Heart right ventricle (tissue), 16 donors: ENCODE data around the gene GAP43. TPM values are rescaled to one million over a fixed set of nuclear protein-coding genes. Genes with fewer than 3 reads are reported as not detected.

ENCODE experiments used
- ATAC-seq, 8 donors: fragments of 200-7000 bp; cut with Tn5 transposase; one replicate each; pipeline ENCODE4 v1.9.1; 2020; ENCODE audit warnings: mild to moderate bottlenecking in 8 of 8, moderate library complexity in 8 of 8, moderate number of reproducible peaks in 1 of 8
- DNase-seq, 2 donors: peaks; one replicate each; pipeline ENCODE4 v3.0.0-alpha.2; 2020
- H3K27ac ChIP-seq, 10 donors: fragments of 200-600 bp; sonication (generic) in 2 of 10; one replicate each; pipeline versions ENCODE4 v1.5.0 to v1.8.0; 2020 to 2022; ENCODE audit warnings: mild to moderate bottlenecking in 3 of 10
- H3K27me3 ChIP-seq, 7 donors: fragments of 200-600 bp; one replicate each; pipeline ENCODE4 v1.8.0; 2021 to 2022; ENCODE audit warnings: mild to moderate bottlenecking in 2 of 7
- H3K36me3 ChIP-seq, 9 donors: fragments of 200-600 bp; sonication (generic) in 1 of 9; one replicate each; pipeline versions ENCODE4 v1.5.0 to v1.8.0; 2020 to 2022; ENCODE audit warnings: mild to moderate bottlenecking in 2 of 9
- H3K4me1 ChIP-seq, 9 donors: fragments of 200-600 bp; sonication (generic) in 1 of 9; one replicate each; pipeline versions ENCODE4 v1.5.0 to v1.8.0; 2020 to 2022; ENCODE audit warnings: mild to moderate bottlenecking in 4 of 9
- H3K4me3 ChIP-seq, 10 donors: fragments of 200-600 bp; sonication (generic) in 2 of 10; one replicate each; pipeline versions ENCODE4 v1.5.0 to v1.8.0; 2020 to 2022; ENCODE audit warnings: mild to moderate bottlenecking in 7 of 10, moderate library complexity in 2 of 10
- H3K9me3 ChIP-seq, 11 donors: fragments of 200-600 bp in 10 of 11; sonication (generic) in 2 of 11; one replicate each; pipeline versions ENCODE4 v1.5.0 to v1.8.0; 2013 to 2022; ENCODE audit warnings: mild to moderate bottlenecking in 2 of 11, control low read depth in 1 of 11, moderate library complexity in 1 of 11
- WGBS, 2 donors: extraction: QIAGEN DNeasy Blood & Tissue Kit; methylation state at CpG; one replicate each; pipeline ENCODE4 v1.1.7; 2013; ENCODE audit warnings: inconsistent platforms in 1 of 2; 5-methylcytosine and 5-hydroxymethylcytosine counted together
- intact Hi-C, 10 donors: fragments of 100-400 bp; cut with DNase I; formaldehyde crosslinking; loops; one replicate each; pipeline versions ENCODE4 v1.11.1 to v1.14.2; 2022
- polyA plus RNA-seq, 2 donors: library from polyadenylated mRNA; stranded (reverse); fragments of 200-250 nt; gene quantifications; one replicate each; pipeline ENCODE4 v1.2.3, GENCODE V29; 2013
- total RNA-seq, 10 donors: library from RNA; stranded (reverse); fragmentation: NEBNext Ultra II Directional in 3 of 10; extraction: Animal tissue kit (Norgen Biotek cat#: 25700) in 3 of 10; gene quantifications; one replicate each; pipeline versions ENCODE4 v1.2.1 to v1.2.4, GENCODE V29; 2021 to 2023
- TF ChIP-seq, protein P1 (sequence below), 9 donors: fragments of 200-600 bp; sonication (generic) in 2 of 9; IDR thresholded peaks; one replicate each; pipeline versions ENCODE4 v1.5.0 to v1.8.0; 2021 to 2022; ENCODE audit warnings: antibody characterized with exemption in 9 of 9, mild to moderate bottlenecking in 5 of 9, moderate library complexity in 1 of 9
- donor health status: Arrhythmogenic right ventricular cardiomyopathy.
- donor health status: ischemic (EF 13 %, LVEDD 7.1; RV severe dilation, severe dysfunction).
- donor health status: healthy with polysubstance abuse.
- donor health status: DM: no; HTN: yes; CAD: no.
- donor health status: DM: no; HTN: no; CAD: no.
- donor health status: ischemic (EF 25% LVEDD 6.9; RV normal size, moderate dysfunction).
- donor health status: ischemic (EF 25% LVEDD 5.7; RV mildly dilated, moderate dysfunction).
- donor health status: healthy.
- donor health status: DM: yes; HTN: yes; CAD: no.
- donor health status: Ischemic cardiomyopathy.
- donor health status: ischemic (EF 35%, LVEDD 5.7; RV mildly dilated, moderate dysfunction).
- donor health status: nonischemic (EF 11% LVEDD 7.7; RV severe dilation, severe dysfunction).
- donor health status: DM: yes; HTN: yes; CAD: no.
- donor health status: PGD.
- donor health status: ischemic (EF 29% LVEDD 5.4; RV normal size, mild dysfunction).
- donor health status: nonischemic (EF 23%, LVEDD 6.1; RV moderate dilation, normal function).

The GAP43 gene
- total and polyA plus RNA-seq, 12 donors: 0.29 to 2.3 (median 0.83) TPM; not detected in 1

DNA sequence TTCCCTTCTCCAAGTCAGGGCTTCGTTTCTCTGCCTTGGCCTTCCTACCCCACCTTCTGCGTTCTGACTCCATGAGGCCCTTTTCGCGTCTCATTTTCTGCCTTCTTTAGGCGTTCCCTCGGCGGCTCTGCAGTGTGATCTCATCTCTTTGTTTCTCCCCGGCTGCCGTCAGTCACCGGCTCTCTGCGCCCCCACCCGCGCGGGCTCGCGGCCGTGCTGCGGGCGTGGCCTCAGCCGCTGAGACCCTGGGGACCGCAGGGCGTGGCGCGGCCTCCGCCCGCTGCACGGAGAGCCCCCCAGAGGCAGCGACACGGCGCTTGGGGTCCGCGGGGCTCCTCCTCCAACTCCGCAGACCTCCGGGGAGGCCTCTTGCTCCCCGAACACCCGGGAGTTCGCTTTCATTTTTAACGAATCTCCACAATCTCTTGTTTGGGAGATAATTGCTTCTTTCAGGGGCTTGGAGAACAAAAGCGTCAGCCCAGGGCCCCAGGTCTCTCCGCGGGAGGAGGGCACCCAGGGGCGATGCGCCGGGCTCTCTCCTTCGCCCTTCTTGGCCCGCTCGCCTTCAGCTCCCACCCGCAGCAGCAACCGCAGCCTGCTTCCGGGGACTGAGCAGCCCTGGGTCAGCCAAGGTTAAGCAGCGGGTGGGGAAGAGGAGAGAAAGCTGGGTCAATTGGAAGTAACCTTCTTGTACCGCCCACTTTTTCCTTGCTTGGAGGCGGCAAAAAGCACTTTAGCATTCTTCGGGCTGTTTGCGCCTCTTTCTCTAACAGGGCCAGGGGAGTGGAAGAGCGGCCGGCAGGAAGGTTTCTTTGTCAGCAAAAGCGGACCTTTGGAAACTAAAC is 35.2 kb downstream of the GAP43 start:
- H3K9me3 ChIP-seq: no peaks in the 10 kb centered on the region
- peak overlapping the region; percentile 62 to 88 (median 75) for H3K4me3 ChIP-seq
- H3K27me3 ChIP-seq: no peaks in the 10 kb centered on the region
- DNase-seq: peak; percentile 85 to 87
- intact Hi-C loops: loop anchor here in 1 of 10 donors (10.0 kb wide), 1 partner anchor 144 kb away; no protein-coding TSS in a partner anchor
- H3K36me3 ChIP-seq: no peaks in the 10 kb centered on the region
- TF ChIP-seq, protein P1, sequence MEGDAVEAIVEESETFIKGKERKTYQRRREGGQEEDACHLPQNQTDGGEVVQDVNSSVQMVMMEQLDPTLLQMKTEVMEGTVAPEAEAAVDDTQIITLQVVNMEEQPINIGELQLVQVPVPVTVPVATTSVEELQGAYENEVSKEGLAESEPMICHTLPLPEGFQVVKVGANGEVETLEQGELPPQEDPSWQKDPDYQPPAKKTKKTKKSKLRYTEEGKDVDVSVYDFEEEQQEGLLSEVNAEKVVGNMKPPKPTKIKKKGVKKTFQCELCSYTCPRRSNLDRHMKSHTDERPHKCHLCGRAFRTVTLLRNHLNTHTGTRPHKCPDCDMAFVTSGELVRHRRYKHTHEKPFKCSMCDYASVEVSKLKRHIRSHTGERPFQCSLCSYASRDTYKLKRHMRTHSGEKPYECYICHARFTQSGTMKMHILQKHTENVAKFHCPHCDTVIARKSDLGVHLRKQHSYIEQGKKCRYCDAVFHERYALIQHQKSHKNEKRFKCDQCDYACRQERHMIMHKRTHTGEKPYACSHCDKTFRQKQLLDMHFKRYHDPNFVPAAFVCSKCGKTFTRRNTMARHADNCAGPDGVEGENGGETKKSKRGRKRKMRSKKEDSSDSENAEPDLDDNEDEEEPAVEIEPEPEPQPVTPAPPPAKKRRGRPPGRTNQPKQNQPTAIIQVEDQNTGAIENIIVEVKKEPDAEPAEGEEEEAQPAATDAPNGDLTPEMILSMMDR (IDR thresholded peaks at IDR 0.05): no peak
- WGBS, 2 donors: 1% methylated on average over 58 of the region's 58 CpGs
- peak overlapping the region; percentile 92 to 99 (median 97) for H3K27ac ChIP-seq
- ATAC-seq: peak; percentile 95 to 99 (median 96)
- H3K4me1 ChIP-seq: peaks cover 0 to 36% (median 25%) of the 10 kb centered on the region in 9 donors

DNA sequence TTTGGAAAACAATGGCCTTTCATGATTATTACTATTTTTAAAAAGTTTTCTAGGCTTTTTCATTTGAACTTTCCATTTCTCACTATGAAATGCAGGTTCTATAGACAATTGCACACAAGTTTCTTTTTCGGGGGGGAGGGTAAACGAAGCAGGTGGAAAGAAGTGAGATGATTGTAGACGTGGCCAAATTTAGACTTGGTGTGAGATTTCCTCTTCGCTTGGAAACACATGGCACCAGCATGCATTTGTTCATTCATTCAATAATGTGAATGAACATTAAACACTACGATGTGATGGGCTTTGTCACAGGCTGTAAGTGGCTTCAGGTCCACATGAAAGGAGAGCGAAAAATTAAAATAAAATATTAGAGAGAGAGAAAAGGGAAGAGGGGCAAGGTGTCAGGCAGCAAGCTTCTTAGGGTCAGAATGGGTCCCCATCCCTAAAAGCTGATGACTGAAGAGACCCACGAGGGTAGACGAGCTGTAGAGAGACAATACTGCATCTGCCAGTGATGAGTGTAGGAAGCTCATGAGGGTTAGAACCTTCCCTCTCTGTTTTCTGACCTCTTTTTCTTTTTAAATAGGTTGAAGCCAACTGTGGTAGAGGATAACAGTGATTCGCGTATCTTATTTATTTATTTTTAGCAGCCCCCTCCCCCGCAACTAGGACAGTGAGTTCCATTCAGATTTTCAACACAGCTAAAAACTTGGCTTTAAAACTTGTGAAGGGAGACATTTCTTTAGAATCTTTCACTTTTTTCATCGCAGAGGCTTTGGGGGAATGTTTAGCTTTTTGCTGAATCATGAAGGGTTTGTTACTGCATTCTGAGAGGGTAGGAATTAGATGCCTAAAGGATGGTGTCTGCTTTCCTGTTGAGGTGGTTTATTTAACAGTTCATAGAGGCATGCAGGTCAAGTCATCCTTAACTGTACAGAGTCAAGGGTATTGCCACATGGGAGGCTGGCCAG is 36.2 kb downstream of the GAP43 start:
- Histone ChIP-seq H3K9me3 (no peaks in the 10 kb centered on the region), H3K27me3 (no peaks in the 10 kb centered on the region), H3K4me3 (peak overlapping the region in 9 of 10 donors; percentile 62 to 88 (median 75)), H3K36me3 (no peaks in the 10 kb centered on the region), H3K27ac (peak overlapping the region; percentile 92 to 99 (median 97)), H3K4me1 (peaks cover 0 to 36% (median 25%) of the 10 kb centered on the region in 9 donors)
- intact Hi-C loops: loop anchor here in 1 of 10 donors (10.0 kb wide), 1 partner anchor 145 kb away; no protein-coding TSS in a partner anchor
- TF ChIP-seq, protein P1 (IDR thresholded peaks at IDR 0.05): no peak
- ATAC-seq (peak in 1 of 8 donors; percentile 23), DNase-seq (no peak)
- 45 to 56% methylated on average over 12 of the region's 12 CpGs for WGBS, 2 donors

DNA sequence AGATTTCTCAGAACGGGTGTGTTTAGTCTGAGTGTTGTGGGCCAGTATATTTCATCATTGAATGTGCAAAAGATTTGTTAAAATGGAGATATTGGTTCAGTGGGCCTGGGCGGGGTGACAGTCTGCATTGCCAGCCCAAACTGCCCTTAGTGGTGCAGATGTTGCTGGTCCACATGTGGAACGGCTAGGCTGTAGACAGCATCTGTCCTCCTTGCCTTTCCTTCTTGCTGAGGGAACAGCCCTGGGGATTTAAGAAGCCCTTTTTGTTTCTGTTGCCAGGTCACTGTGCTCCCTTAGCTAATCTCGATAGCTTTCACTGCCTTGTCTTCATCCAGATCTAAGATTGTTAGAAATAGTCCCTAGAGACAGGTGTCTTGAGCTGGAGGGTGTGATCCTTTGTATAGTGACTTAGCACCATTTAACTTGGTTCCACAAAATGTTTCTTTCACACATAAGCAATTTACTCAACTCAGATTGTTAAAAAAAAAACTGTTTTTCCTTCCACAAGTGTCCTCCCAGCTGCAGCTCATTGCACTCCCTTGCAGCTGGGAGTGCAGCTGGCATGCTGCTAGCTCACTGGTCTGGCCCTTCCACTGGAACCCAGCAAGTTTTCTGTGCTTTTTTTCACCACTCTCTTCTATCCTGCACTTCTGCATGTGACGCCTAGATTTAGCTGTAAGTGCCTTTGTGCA is 37.5 kb downstream of the GAP43 start:
- peak in 5 of 8 donors; percentile 5 to 35 (median 15) for ATAC-seq
- Histone ChIP-seq H3K9me3 (no peaks in the 10 kb centered on the region), H3K4me3 (no peak overlapping the region), H3K27ac (peak overlapping the region in 7 of 10 donors; percentile 27 to 99 (median 96)), H3K36me3 (no peaks in the 10 kb centered on the region), H3K27me3 (no peaks in the 10 kb centered on the region), H3K4me1 (peaks cover 0 to 36% (median 25%) of the 10 kb centered on the region in 9 donors)
- TF ChIP-seq, protein P1 (IDR thresholded peaks at IDR 0.05): no peak
- intact Hi-C loops: no loop called here
- DNase-seq: peak; percentile 18 to 22
- 60 to 67% methylated on average over 5 of the region's 5 CpGs for WGBS, 2 donors
